Right lobe of liver (tissue), 6 donors: Measurements from ENCODE around the gene TP53BP1. TPM values are rescaled to one million over a fixed set of nuclear protein-coding genes. Genes with fewer than 3 reads are reported as not detected.

Experiments
- ATAC-seq, 4 donors: fragments of 200-7000 bp; cut with Tn5 transposase; one replicate each; pipeline ENCODE4 v1.9.1; 2020; ENCODE audit warnings: mild to moderate bottlenecking in 4 of 4, moderate library complexity in 4 of 4
- DNase-seq, 3 donors: peaks; one replicate each; pipeline ENCODE4 v3.0.0-alpha.2; 2020
- H3K27ac ChIP-seq, 3 donors: fragments of 200-600 bp; one replicate each; pipeline ENCODE4 v1.8.0; 2022
- H3K27me3 ChIP-seq, 2 donors: fragments of 200-600 bp; one replicate each; pipeline ENCODE4 v1.8.0; 2022
- H3K36me3 ChIP-seq, 4 donors: fragments of 200-600 bp; sonication (generic) in 1 of 4; one replicate each; pipeline versions ENCODE4 v1.5.1 to v1.8.0; 2017 to 2022; ENCODE audit warnings: control low read depth in 1 of 4
- H3K4me1 ChIP-seq, 4 donors: fragments of 200-600 bp; sonication (generic) in 1 of 4; one replicate each; pipeline versions ENCODE4 v1.5.1 to v1.8.0; 2017 to 2022; ENCODE audit warnings: control low read depth in 1 of 4
- H3K4me3 ChIP-seq, 3 donors: fragments of 200-600 bp; one replicate each; pipeline ENCODE4 v1.8.0; 2022
- H3K9me3 ChIP-seq, 4 donors: fragments of 200-600 bp; sonication (generic) in 1 of 4; one replicate each; pipeline versions ENCODE4 v1.5.1 to v1.8.0; 2017 to 2022; ENCODE audit warnings: control low read depth in 1 of 4
- POLR2A ChIP-seq: fragments of 450-650 bp; IDR thresholded peaks from one replicate; pipeline ENCODE4 v1.6.1; 2017; ENCODE audit warnings: antibody characterized with exemption, mild to moderate bottlenecking
- WGBS: methylation state at CpG from one replicate; pipeline ENCODE4 v1.1.6; 2018; ENCODE audit warnings: low coverage, low lambda C conversion rate; ENCODE audit not compliant: insufficient coverage; ENCODE audit errors: missing lambda C conversion rate; 5-methylcytosine and 5-hydroxymethylcytosine counted together
- intact Hi-C, 2 donors: fragments of 100-400 bp; cut with DNase I; formaldehyde crosslinking; loops; one replicate each; pipeline versions ENCODE4 v1.11.2 to v1.14.1; 2022
- total RNA-seq, 6 experiments: library from RNA; depleted of rRNA in 2 of 6; stranded (reverse); fragments of >200 nt in 2 of 6; fragmentation: NEBNext Ultra II Directional in 3 of 6; extraction: Animal tissue kit (Norgen Biotek cat#: 25700) in 3 of 6; gene quantifications; one replicate each; pipeline versions ENCODE4 v1.1.0 to v1.2.4, GENCODE V29; 2016 to 2023
- TF ChIP-seq, protein P1 (sequence below), 4 donors: fragments of 200-600 bp in 3 of 4; fragments of 450-650 bp in 1 of 4; IDR thresholded peaks; one replicate each; pipeline versions ENCODE4 v1.5.1 to v1.8.0; 2016 to 2022; ENCODE audit warnings: antibody characterized with exemption in 4 of 4, mild to moderate bottlenecking in 2 of 4
- donor health status: DM: no; HTN: yes; CAD: no.
- donor health status: DM: no; HTN: no; CAD: no.
- donor health status: DM: no; HTN: no; CAD: no.
- donor health status: DM: no; HTN: yes; CAD: no.
- donor health status: DM: no; HTN: yes; CAD: no.

TP53BP1 gene
- total RNA-seq, 6 experiments from 2014 or later, result 4.9 to 12.2 (median 10.8) TPM

DNA sequence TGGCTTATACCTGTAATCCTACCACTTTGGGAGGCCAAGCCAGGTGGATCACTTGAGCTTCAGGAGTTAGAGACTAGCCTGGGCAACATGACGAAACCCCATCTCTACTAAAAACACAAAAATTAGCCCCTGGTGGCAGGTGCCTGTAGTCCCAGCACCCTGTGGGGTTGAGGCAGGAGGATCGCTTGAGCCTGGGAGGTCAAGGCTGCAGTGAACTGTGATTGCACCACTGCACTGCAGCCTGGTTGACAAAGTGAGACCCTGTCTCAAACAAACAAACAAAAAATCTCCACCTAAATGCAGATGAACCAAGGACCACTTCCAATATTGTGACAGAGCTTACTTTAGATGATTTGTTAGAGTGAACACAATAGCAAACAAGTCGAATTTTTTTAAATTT is 53.7 kb downstream of the TP53BP1 start:
- ATAC-seq (no peak), DNase-seq (no peak)
- H3K36me3 ChIP-seq, result peaks cover 0 to 11% (median 0%) of the 10 kb centered on the region in 4 donors
- intact Hi-C loops, result no loop called here
- H3K27me3 ChIP-seq, result no peaks in the 10 kb centered on the region
- TF ChIP-seq, protein P1, sequence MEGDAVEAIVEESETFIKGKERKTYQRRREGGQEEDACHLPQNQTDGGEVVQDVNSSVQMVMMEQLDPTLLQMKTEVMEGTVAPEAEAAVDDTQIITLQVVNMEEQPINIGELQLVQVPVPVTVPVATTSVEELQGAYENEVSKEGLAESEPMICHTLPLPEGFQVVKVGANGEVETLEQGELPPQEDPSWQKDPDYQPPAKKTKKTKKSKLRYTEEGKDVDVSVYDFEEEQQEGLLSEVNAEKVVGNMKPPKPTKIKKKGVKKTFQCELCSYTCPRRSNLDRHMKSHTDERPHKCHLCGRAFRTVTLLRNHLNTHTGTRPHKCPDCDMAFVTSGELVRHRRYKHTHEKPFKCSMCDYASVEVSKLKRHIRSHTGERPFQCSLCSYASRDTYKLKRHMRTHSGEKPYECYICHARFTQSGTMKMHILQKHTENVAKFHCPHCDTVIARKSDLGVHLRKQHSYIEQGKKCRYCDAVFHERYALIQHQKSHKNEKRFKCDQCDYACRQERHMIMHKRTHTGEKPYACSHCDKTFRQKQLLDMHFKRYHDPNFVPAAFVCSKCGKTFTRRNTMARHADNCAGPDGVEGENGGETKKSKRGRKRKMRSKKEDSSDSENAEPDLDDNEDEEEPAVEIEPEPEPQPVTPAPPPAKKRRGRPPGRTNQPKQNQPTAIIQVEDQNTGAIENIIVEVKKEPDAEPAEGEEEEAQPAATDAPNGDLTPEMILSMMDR (IDR thresholded peaks at IDR 0.05), result no peak
- TF ChIP-seq POLR2A, result no peak
- H3K4me1 ChIP-seq, result peaks cover 0 to 3% (median 2%) of the 10 kb centered on the region in 4 donors
- H3K27ac ChIP-seq, result no peak overlapping the region
- WGBS, result 56% methylated on average over 3 of the region's 3 CpGs
- H3K4me3 ChIP-seq, result no peak overlapping the region
- H3K9me3 ChIP-seq, result no peaks in the 10 kb centered on the region

DNA sequence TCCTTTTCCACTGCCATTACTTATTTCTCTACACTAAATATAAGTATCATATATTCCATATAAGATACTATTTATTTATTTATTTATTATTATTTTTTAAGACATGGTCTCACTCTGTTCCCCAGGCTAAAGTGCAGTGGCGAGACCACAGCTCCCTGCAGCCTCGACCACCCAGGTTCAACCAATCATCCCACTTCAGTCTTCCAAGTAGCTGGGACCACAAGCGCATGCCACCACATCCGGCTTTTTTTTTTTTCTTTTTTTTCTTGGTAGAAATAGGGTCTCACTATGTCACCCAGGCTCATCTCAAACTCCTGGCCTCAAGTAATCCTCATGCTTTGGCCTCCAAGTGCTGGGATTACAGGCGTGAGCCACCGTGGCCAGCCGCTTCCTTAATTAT is 56.6 kb downstream of the TP53BP1 start:
- TF ChIP-seq POLR2A, result no peak
- TF ChIP-seq, protein P1 (IDR thresholded peaks at IDR 0.05), result no peak
- H3K4me3 ChIP-seq, result no peak overlapping the region
- peaks cover 0 to 19% (median under 1%) of the 10 kb centered on the region in 4 donors for H3K36me3 ChIP-seq
- ATAC-seq (no peak), DNase-seq (no peak)
- H3K27ac ChIP-seq, result no peak overlapping the region
- WGBS, result 92% methylated on average over 7 of the region's 7 CpGs
- intact Hi-C loops, result no loop called here
- no peaks in the 10 kb centered on the region for H3K27me3 ChIP-seq
- H3K4me1 ChIP-seq, result peaks cover 0 to 3% (median 0%) of the 10 kb centered on the region in 4 donors
- no peaks in the 10 kb centered on the region for H3K9me3 ChIP-seq

DNA sequence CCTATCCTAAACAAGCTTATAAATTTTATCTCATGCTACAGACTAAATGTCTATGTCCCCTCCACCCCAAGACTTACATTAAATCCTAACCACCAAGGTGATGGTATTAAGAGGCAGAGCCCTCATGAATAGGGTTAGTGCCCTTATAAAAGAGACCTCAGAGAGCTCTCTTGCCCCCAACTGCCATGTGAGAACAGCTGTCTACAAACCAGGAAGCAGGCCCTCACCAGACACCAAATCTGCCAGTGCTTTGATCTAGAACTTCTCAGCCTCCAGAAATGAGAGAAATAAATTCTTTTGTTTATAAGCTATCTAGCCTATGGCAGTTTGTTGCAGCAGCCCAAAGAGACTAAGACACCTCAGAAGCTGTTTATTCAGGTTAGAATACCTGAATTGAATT is 58.5 kb downstream of the TP53BP1 start:
- ATAC-seq, result no peak
- Histone ChIP-seq H3K36me3 (peaks cover 0 to 23% (median under 1%) of the 10 kb centered on the region in 4 donors), H3K27me3 (no peaks in the 10 kb centered on the region), H3K4me3 (no peak overlapping the region), H3K27ac (no peak overlapping the region), H3K9me3 (no peaks in the 10 kb centered on the region), H3K4me1 (no peaks in the 10 kb centered on the region)
- intact Hi-C loops, result no loop called here
- DNase-seq, result no peak
- no peak for TF ChIP-seq POLR2A
- TF ChIP-seq, protein P1 (IDR thresholded peaks at IDR 0.05), result no peak

DNA sequence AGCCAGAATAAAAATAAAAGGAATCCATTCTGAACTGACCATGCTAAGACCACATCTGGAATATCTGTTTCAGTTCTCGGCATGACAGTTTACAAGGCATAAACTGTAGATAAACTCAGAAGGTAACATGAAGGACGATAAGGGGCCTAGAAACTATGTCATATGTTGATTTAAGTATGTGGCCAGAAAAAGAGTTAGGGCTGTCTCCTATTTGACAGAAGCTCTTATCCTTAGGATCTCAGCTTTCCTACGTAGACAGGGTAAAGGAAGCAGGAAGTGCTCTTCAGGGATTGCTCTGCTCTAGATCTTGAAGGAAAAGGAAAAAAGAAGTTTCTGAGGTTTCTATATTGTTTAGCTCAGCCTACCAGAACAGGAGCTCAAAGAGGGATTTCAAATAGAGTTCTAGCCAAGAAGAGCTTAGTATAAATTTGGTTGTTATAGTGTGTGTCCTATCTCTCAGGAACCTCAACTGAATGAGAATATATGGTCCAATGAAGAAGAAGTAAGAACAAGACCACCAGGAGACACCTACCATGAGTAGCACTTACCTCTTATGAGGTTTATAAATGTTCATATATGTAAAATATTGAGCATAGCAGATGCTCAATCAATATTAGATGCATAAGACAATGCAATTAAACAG is 59.2 kb downstream of the TP53BP1 start:
- ATAC-seq (no peak), DNase-seq (no peak)
- H3K4me1 ChIP-seq, result no peaks in the 10 kb centered on the region
- H3K4me3 ChIP-seq, result no peak overlapping the region
- intact Hi-C loops, result no loop called here
- H3K36me3 ChIP-seq, result peaks cover 0 to 23% (median under 1%) of the 10 kb centered on the region in 4 donors
- WGBS, result 86% methylated on average over 3 of the region's 3 CpGs
- no peaks in the 10 kb centered on the region for H3K9me3 ChIP-seq
- no peaks in the 10 kb centered on the region for H3K27me3 ChIP-seq
- no peak for TF ChIP-seq POLR2A
- TF ChIP-seq, protein P1 (IDR thresholded peaks at IDR 0.05), result no peak
- H3K27ac ChIP-seq, result no peak overlapping the region
